Duodenal mucosa (tissue), 2 donors: ENCODE measurements around the gene C2orf42.
"Not testable (repeated sequence)": the region's sequence is repeated elsewhere in the genome, so short reads cannot be mapped to it uniquely, and the experiment has no call there.

Source experiments
- H3K27ac ChIP-seq: one replicate; pipeline ENCODE4 v1.7.0; 2013; ENCODE audit warnings: low read depth, low read length
- H3K27me3 ChIP-seq, 2 donors: one replicate each; pipeline ENCODE4 v1.7.0; 2013; ENCODE audit warnings: low read length in 2 of 2, control low read depth in 1 of 2; ENCODE audit not compliant: insufficient read depth in 2 of 2, control insufficient read depth in 1 of 2
- H3K36me3 ChIP-seq, 2 donors: one replicate each; pipeline ENCODE4 v1.7.0; 2013; ENCODE audit warnings: low read length in 2 of 2, control low read depth in 1 of 2; ENCODE audit not compliant: insufficient read depth in 2 of 2, control insufficient read depth in 1 of 2
- H3K4me1 ChIP-seq, 2 donors: one replicate each; pipeline ENCODE4 v1.7.0; 2013; ENCODE audit warnings: low read length in 2 of 2, control low read depth in 1 of 2; ENCODE audit not compliant: insufficient read depth in 2 of 2, control insufficient read depth in 1 of 2
- H3K4me3 ChIP-seq, 2 donors: one replicate each; pipeline ENCODE4 v1.7.0; 2013; ENCODE audit warnings: low read length in 2 of 2, low read depth in 1 of 2
- H3K9ac ChIP-seq, 2 donors: one replicate each; pipeline ENCODE4 v1.7.0; 2013; ENCODE audit warnings: low read length in 2 of 2, low read depth in 1 of 2
- H3K9me3 ChIP-seq, 2 donors: one replicate each; pipeline ENCODE4 v1.7.0; 2013; ENCODE audit warnings: low read length in 2 of 2, control low read depth in 1 of 2; ENCODE audit not compliant: control insufficient read depth in 1 of 2

The C2orf42 gene

GRCh38 chr2:70144443-70145143 is 46.2 kb downstream of the C2orf42 start:
- Histone ChIP-seq H3K9me3 (no peaks in the 10 kb centered on the region), H3K27me3 (no peaks in the 10 kb centered on the region), H3K27ac (no peak overlapping the region), H3K36me3 (no peaks in the 10 kb centered on the region), H3K4me3 (no peak overlapping the region), H3K4me1 (peaks cover 21 to 23% of the 10 kb centered on the region in 2 donors), H3K9ac (no peak overlapping the region)

- peak overlapping the region; percentile 57 to 62 for H3K4me3 ChIP-seq
- peaks cover 21 to 23% of the 10 kb centered on the region in 2 donors for H3K4me1 ChIP-seq
- peak overlapping the region; percentile 92 to 97 for H3K9ac ChIP-seq
- no peaks in the 10 kb centered on the region for H3K9me3 ChIP-seq
- H3K36me3 ChIP-seq: no peaks in the 10 kb centered on the region
- no peaks in the 10 kb centered on the region for H3K27me3 ChIP-seq
- H3K27ac ChIP-seq: peak overlapping the region; percentile 98
Observed at GRCh38 chr2:70143314-70144150, 47.3 kb downstream of the C2orf42 start.

DNA sequence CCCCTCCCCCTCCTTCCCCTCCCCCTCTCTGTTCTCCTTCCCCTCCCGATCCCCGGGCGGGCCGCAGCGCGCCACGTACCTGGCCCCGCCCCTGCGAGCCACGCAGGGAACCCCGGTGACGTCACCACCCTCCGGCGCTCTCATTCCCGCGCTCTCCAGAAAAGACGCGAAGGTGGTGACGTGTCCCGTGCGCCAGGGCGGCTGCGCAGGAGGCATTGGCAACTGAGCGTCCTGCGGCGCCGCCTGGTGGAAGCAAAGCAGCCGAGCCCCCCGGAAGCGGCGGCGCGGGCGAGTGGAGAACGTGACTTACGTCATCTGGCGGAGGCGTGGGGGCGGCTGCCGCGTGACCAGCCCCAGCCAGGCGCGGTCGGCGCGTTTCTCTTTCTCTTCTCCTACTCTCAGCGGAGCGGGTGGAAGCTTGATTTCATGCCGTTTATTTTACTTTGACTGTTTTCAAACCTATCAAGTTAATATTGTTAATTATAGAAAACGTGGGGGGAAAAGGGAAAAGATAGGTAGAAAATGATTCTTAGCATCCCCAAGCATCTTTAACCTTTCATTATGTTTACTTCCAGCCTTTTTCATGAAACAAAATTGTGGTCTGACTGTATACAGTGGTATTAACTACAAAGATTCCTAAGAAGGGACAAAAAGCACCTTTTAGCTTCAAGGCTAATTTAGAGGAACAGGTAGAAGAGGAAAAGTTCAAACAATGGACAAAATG is 48.1 kb downstream of the C2orf42 start:
- Histone ChIP-seq H3K9me3 (no peaks in the 10 kb centered on the region), H3K4me3 (peak overlapping the region; percentile 57 to 62), H3K9ac (peak overlapping the region; percentile 92 to 97), H3K36me3 (no peaks in the 10 kb centered on the region), H3K27me3 (no peaks in the 10 kb centered on the region), H3K27ac (peak overlapping the region; percentile 98), H3K4me1 (peaks cover 21 to 23% of the 10 kb centered on the region in 2 donors)

- Histone ChIP-seq H3K36me3 (no peaks in the 10 kb centered on the region), H3K27me3 (no peaks in the 10 kb centered on the region), H3K9ac (peak overlapping the region; percentile 58 to 95), H3K4me3 (peak overlapping the region; percentile 46 to 62), H3K4me1 (peaks cover 21 to 23% of the 10 kb centered on the region in 2 donors), H3K9me3 (no peaks in the 10 kb centered on the region), H3K27ac (peak overlapping the region; percentile 98)
Observed at GRCh38 chr2:70141902-70142589, 48.8 kb downstream of the C2orf42 start.

- H3K27me3 ChIP-seq: no peaks in the 10 kb centered on the region
- H3K27ac ChIP-seq: peak overlapping the region; percentile 98
- H3K9ac ChIP-seq: peak overlapping the region; percentile 58 to 95
- H3K4me3 ChIP-seq: peak overlapping the region; percentile 46 to 62
- H3K36me3 ChIP-seq: no peaks in the 10 kb centered on the region
- no peaks in the 10 kb centered on the region for H3K9me3 ChIP-seq
- H3K4me1 ChIP-seq: peaks cover 21 to 23% of the 10 kb centered on the region in 2 donors
Observed at GRCh38 chr2:70141212-70141901, 49.5 kb downstream of the C2orf42 start.

GRCh38 chr2:70140791-70141211 is 50.0 kb downstream of the C2orf42 start:
- H3K4me3 ChIP-seq: peak overlapping the region in 1 of 2 donors; percentile 62
- H3K36me3 ChIP-seq: no peaks in the 10 kb centered on the region
- H3K9ac ChIP-seq: peak overlapping the region in 1 of 2 donors; percentile 58
- no peaks in the 10 kb centered on the region for H3K9me3 ChIP-seq
- H3K27me3 ChIP-seq: no peaks in the 10 kb centered on the region
- H3K27ac ChIP-seq: peak overlapping the region; percentile 98
- H3K4me1 ChIP-seq: peaks cover 24 to 26% of the 10 kb centered on the region in 2 donors

GRCh38 chr2:70134323-70134983 is 56.4 kb downstream of the C2orf42 start:
- H3K9me3 ChIP-seq, H3K27me3 ChIP-seq, H3K9ac ChIP-seq, H3K27ac ChIP-seq, H3K36me3 ChIP-seq, H3K4me3 ChIP-seq: not testable (repeated sequence)
- H3K4me1 ChIP-seq: peaks cover 27 to 29% of the 10 kb centered on the region in 2 donors

DNA sequence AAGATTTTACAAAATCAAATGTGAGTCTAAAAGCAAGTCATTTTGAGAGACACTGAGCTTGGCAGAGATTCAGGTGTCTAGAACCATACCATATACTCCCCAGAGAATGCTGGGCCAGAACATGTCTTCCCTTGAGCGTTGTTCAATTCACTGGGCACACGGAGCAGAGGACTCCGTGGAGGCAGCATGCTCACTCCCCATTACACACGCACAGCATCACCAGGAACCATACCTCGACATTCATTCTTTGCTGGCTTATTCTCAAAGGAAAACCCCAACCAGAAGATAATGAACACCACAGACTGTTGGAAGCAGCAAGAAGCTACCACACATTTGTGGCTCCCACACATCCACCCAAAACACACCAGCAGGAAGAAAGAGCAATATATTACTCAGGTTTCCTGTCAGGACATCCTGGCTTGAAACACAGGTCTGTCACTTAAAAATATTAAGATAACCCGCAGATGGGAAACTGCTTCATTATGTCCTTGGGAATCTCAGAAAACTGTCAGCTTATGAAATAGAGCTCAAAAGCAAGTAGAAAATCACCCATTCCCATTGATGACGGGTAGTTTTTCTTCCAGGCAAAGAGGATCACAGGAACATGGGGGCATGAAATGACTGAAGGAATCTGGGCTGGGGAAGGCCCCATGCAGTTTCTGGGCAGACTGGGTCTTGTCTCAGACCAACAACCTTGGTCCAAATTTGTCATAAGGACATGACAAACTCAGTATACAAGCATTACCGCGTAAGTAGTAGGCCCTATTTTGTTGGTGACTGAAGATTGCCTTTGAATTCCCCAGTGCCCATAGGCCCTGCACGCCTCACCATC is 57.1 kb downstream of the C2orf42 start:
- Histone ChIP-seq H3K9ac (peak overlapping the region; percentile 67 to 84), H3K4me1 (peaks cover 27 to 29% of the 10 kb centered on the region in 2 donors), H3K9me3 (no peaks in the 10 kb centered on the region), H3K36me3 (no peaks in the 10 kb centered on the region), H3K27ac (peak overlapping the region; percentile 76), H3K27me3 (no peaks in the 10 kb centered on the region), H3K4me3 (no peak overlapping the region)
